Mucosa of gallbladder (tissue), 1 donor: ENCODE data around the gene TNXB. TPM values are rescaled to one million over a fixed set of nuclear protein-coding genes. Genes with fewer than 3 reads are reported as not detected.
"Not testable (repeated sequence)": the region's sequence is repeated elsewhere in the genome, so short reads cannot be mapped to it uniquely, and the experiment has no call there.

ENCODE experiments used
- DNase-seq: peaks from one replicate; pipeline ENCODE4 v3.0.0-alpha.2; 2020; ENCODE audit warnings: low spot score
- total RNA-seq: library from RNA; stranded (reverse); gene quantifications from one replicate; pipeline ENCODE4 v1.2.1, GENCODE V29; 2021
- donor health status: DM: no; HTN: no; CAD: no.

Gene TNXB
- total RNA-seq, 1 donor from 2014 or later, result 30.1 TPM

- no peak for DNase-seq
Measured at GRCh38 chr6:32086661-32087573, 22.2 kb downstream of the TNXB start.

GRCh38 chr6:32085759-32086459, 23.2 kb downstream of the TNXB start:
- DNase-seq, result no peak

- DNase-seq, result no peak
Measured at GRCh38 chr6:32084780-32085179, 24.4 kb downstream of the TNXB start.

GRCh38 chr6:32083812-32084768, 25.0 kb downstream of the TNXB start:
- no peak for DNase-seq

- DNase-seq, result no peak
Measured at GRCh38 chr6:32082935-32083334, 26.2 kb downstream of the TNXB start.

- DNase-seq, result no peak
Measured at GRCh38 chr6:32082478-32082877, 26.7 kb downstream of the TNXB start.

- peak; percentile 42 for DNase-seq
Measured at GRCh38 chr6:32081168-32081990, 27.8 kb downstream of the TNXB start.

- DNase-seq, result no peak
Measured at GRCh38 chr6:32079566-32080290, 29.4 kb downstream of the TNXB start.

GRCh38 chr6:32076321-32076809, 32.8 kb downstream of the TNXB start:
- DNase-seq, result no peak

GRCh38 chr6:32075781-32076180, 33.4 kb downstream of the TNXB start:
- DNase-seq, result no peak

- DNase-seq, result no peak
Measured at GRCh38 chr6:32074996-32075532, 34.1 kb downstream of the TNXB start.

GRCh38 chr6:32073613-32074012, 35.5 kb downstream of the TNXB start:
- DNase-seq, result no peak

GRCh38 chr6:32073101-32073500, 36.0 kb downstream of the TNXB start:
- DNase-seq, result no peak

- DNase-seq, result no peak
Measured at GRCh38 chr6:32070814-32071543, 38.2 kb downstream of the TNXB start.

GRCh38 chr6:32069878-32070515, 39.1 kb downstream of the TNXB start:
- DNase-seq, result no peak

- no peak for DNase-seq
Measured at GRCh38 chr6:32069460-32069859, 39.7 kb downstream of the TNXB start.

- no peak for DNase-seq
Measured at GRCh38 chr6:32068867-32069266, 40.3 kb downstream of the TNXB start.

GRCh38 chr6:32068315-32068714, 40.8 kb downstream of the TNXB start:
- not testable (repeated sequence) for DNase-seq

- not testable (repeated sequence) for DNase-seq
Measured at GRCh38 chr6:32067521-32067920, 41.6 kb downstream of the TNXB start.
